A549 (cell line): ENCODE data around the gene HINT3. TPM values are rescaled to one million over a fixed set of nuclear protein-coding genes. Genes with fewer than 3 reads are reported as not detected.
A peak's percentile ranks its signal among the peaks of the same experiment; 100 is the strongest.

Experiments used
- ATAC-seq, 2 experiments: fragments of 200-7000 bp in 1 of 2; fragments of >200 bp in 1 of 2; cut with Nextera tagmentation in 1 of 2; cut with Tn5 transposase in 1 of 2; 3 replicates each; pipeline versions ENCODE4 v1.8.0 to v1.9.1; 2018 to 2020; ENCODE audit warnings: mild to moderate bottlenecking in 1 of 2, moderate library complexity in 1 of 2
- CTCF ChIA-PET: fragments of 300-600 bp; sonication (Branson Sonifier 250); formaldehyde crosslinking; extraction: SDS; loops from one replicate; lab custom pipeline; 2021; ENCODE audit warnings: antibody characterized with exemption, inconsistent platforms; lab: Yijun Ruan, JAX
- POLR2A ChIA-PET: fragments of 350-600 bp; formaldehyde crosslinking; extraction: SDS; loops from one replicate; lab custom pipeline; 2021; ENCODE audit warnings: antibody characterized with exemption, inconsistent platforms; lab: Yijun Ruan, JAX
- DNase-seq, 2 experiments: peaks; one replicate each; pipeline versions ENCODE4 v3.0.0 to v3.0.0-alpha.2; 2011 to 2016; ENCODE audit warnings: low read depth in 1 of 2, low spot score in 1 of 2
- FAIRE-seq: peaks from 2 replicates; lab custom pipeline; 2011; peaks lifted over from hg19 to GRCh38; lab: Jason Lieb, UNC
- H3K27ac ChIP-seq, 2 experiments: fragments of >200 bp; sonication (Bioruptor Twin); formaldehyde crosslinking; 3 replicates each; pipeline ENCODE4 v1.5.1; 2016 to 2017
- H3K4me1 ChIP-seq: fragments of >200 bp; sonication (Bioruptor Twin); formaldehyde crosslinking; 3 replicates; pipeline ENCODE4 v1.6.1; 2016
- H3K4me2 ChIP-seq: fragments of >200 bp; sonication (Bioruptor Twin); formaldehyde crosslinking; 3 replicates; pipeline ENCODE4 v1.6.1; 2016
- H3K4me3 ChIP-seq: fragments of >200 bp; sonication (Bioruptor Twin); formaldehyde crosslinking; 3 replicates; pipeline ENCODE4 v1.5.1; 2016
- H3K9me3 ChIP-seq: fragments of >200 bp; sonication (Bioruptor Twin); formaldehyde crosslinking; 3 replicates; pipeline ENCODE4 v1.6.1; 2016
- BCL3 ChIP-seq: fragments of >200 bp; sonication (Bioruptor Twin); formaldehyde crosslinking; IDR thresholded peaks from 3 replicates; pipeline ENCODE4 v1.6.1; 2016
- BHLHE40 ChIP-seq: IDR thresholded peaks from 2 replicates; pipeline ENCODE4 v1.6.1; 2012; ENCODE audit warnings: low read depth, low read length, inconsistent platforms
- CBX2 ChIP-seq: fragments of 200-600 bp; sonication (generic); IDR thresholded peaks from 2 replicates; pipeline ENCODE4 v1.6.1; 2016; ENCODE audit warnings: low read depth, mild to moderate bottlenecking, borderline replicate concordance
- CHD2 ChIP-seq: fragments of 150-350 bp; IDR thresholded peaks from 2 replicates; pipeline ENCODE4 v1.6.1; 2014; ENCODE audit warnings: low read length; ENCODE audit not compliant: partially characterized antibody
- CHD4 ChIP-seq: fragments of 200-600 bp; sonication (generic); IDR thresholded peaks from 2 replicates; pipeline ENCODE4 v1.6.1; 2016; ENCODE audit warnings: antibody characterized with exemption, mild to moderate bottlenecking, borderline replicate concordance
- EHF ChIP-seq: fragments of 250-450 bp; sonication (Bioruptor Pico); IDR thresholded peaks from 2 replicates; pipeline ENCODE4 v1.5.0; 2020; ENCODE audit warnings: mild to moderate bottlenecking
- FOSL2 ChIP-seq, 2 experiments: fragments of 450-650 bp in 1 of 2; fragments of >200 bp in 1 of 2; sonication (Bioruptor Twin) in 1 of 2; formaldehyde crosslinking; IDR thresholded peaks; 2 replicates each; pipeline versions ENCODE4 v1.5.0 to v1.6.1; 2016 to 2020; ENCODE audit warnings: mild to moderate bottlenecking in 1 of 2, moderate library complexity in 1 of 2
- HDAC2 ChIP-seq: fragments of 200-600 bp; sonication (generic); IDR thresholded peaks from 2 replicates; pipeline ENCODE4 v1.6.1; 2016
- HMGXB4 ChIP-seq: fragments of 250-450 bp; sonication (Bioruptor Pico); IDR thresholded peaks from 2 replicates; pipeline ENCODE4 v1.5.0; 2021; ENCODE audit warnings: mild to moderate bottlenecking, moderate library complexity, borderline replicate concordance
- HOXB5 ChIP-seq: fragments of 250-450 bp; sonication (Bioruptor Pico); IDR thresholded peaks from 2 replicates; pipeline ENCODE4 v1.5.0; 2020; ENCODE audit warnings: mild to moderate bottlenecking, moderate library complexity
- JUN ChIP-seq, 2 experiments: fragments of >200 bp; sonication (Bioruptor Twin); formaldehyde crosslinking; IDR thresholded peaks; 2 replicates in 1 of 2; 3 replicates in 1 of 2; pipeline ENCODE4 v1.6.1; 2016 to 2017
- KDM5A ChIP-seq: fragments of 200-600 bp; sonication (generic); IDR thresholded peaks from 2 replicates; pipeline ENCODE4 v1.6.1; 2016; ENCODE audit warnings: antibody characterized with exemption, mild to moderate bottlenecking
- MYC ChIP-seq: IDR thresholded peaks from 2 replicates; pipeline ENCODE4 v1.6.1; 2012; ENCODE audit warnings: mild to moderate bottlenecking, inconsistent platforms, low read length, improper control_type of control experiment, borderline replicate concordance
- RAD21 ChIP-seq, 2 experiments: fragments of >200 bp in 1 of 2; sonication (Bioruptor Twin) in 1 of 2; formaldehyde crosslinking in 1 of 2; IDR thresholded peaks in 1 of 2; conservative IDR thresholded peaks in 1 of 2; 2 replicates in 1 of 2; 3 replicates in 1 of 2; pipeline ENCODE4 v1.6.1; 2012 to 2018; ENCODE audit warnings: inconsistent platforms in 1 of 2
- RARB ChIP-seq: fragments of 250-450 bp; sonication (Bioruptor Pico); IDR thresholded peaks from 2 replicates; pipeline ENCODE4 v1.8.0; 2021; ENCODE audit warnings: mild to moderate bottlenecking, moderate library complexity
- REST ChIP-seq: fragments of 200-600 bp; sonication (generic); IDR thresholded peaks from 2 replicates; pipeline ENCODE4 v1.6.1; 2016; ENCODE audit warnings: antibody characterized with exemption, mild to moderate bottlenecking, moderate library complexity
- RFX5 ChIP-seq: fragments of 450-650 bp; IDR thresholded peaks from 2 replicates; pipeline ENCODE4 v1.7.1; 2014; ENCODE audit warnings: antibody characterized with exemption, mild to moderate bottlenecking, moderate library complexity
- SMC3 ChIP-seq: fragments of >200 bp; sonication (Bioruptor Twin); formaldehyde crosslinking; IDR thresholded peaks from 3 replicates; pipeline ENCODE4 v1.6.1; 2018; ENCODE audit warnings: inconsistent platforms
- ZC3H11A ChIP-seq: fragments of 450-650 bp; IDR thresholded peaks from 2 replicates; pipeline ENCODE4 v1.6.1; 2014; ENCODE audit warnings: antibody characterized with exemption, mild to moderate bottlenecking
- WGBS: methylation state at CpG from one replicate; pipeline ENCODE4 v1.1.6; 2017; ENCODE audit errors: missing lambda C conversion rate; 5-methylcytosine and 5-hydroxymethylcytosine counted together
- polyA plus RNA-seq, 4 experiments: library from polyadenylated mRNA; depleted of rRNA in 3 of 4; stranded (reverse); fragments of >200 nt; fragmentation: RNase III in 1 of 4; extraction: RNeasy Plus Mini Kit Qiagen cat#74134 plus additional on column Dnase treatment in 1 of 4; gene quantifications; 2 replicates in 3 of 4; 3 replicates in 1 of 4; pipeline ENCODE4 v1.2.3, GENCODE V29; 2011 to 2017

The HINT3 gene
- polyA plus RNA-seq, 2 of the 4 experiments (the other 2 are of a cell fraction): 4.7 to 13.0 TPM

GRCh38 chr6:125953502-125953875, 3.1 kb upstream of the HINT3 start:
- CTCF ChIA-PET: interaction anchor here (0.6 to 8.4 kb wide), 38 partner anchors 8 to 642 kb away, joined by 3 to 148 read pairs (median 6); partner anchors contain the start of gene NCOA7
- peak; percentile 56 to 76; a peak in 4 of 5 replicates for TF ChIP-seq RAD21 (conservative IDR thresholded peaks at IDR 0.05 in 1 of 2, IDR thresholded peaks at IDR 0.05 in 1 of 2)
- TF ChIP-seq BCL3: no peak
- no peak for TF ChIP-seq BHLHE40
- no peak for TF ChIP-seq CHD2
- no peak for TF ChIP-seq JUN (IDR thresholded peaks at IDR 0.05)
- TF ChIP-seq KDM5A: no peak
- TF ChIP-seq ZC3H11A: no peak
- peak; percentile 50 for TF ChIP-seq SMC3

GRCh38 chr6:125954735-125955339, 1.7 kb upstream of the HINT3 start:
- no peak for DNase-seq
- TF ChIP-seq HDAC2 (no peak), FOSL2 (IDR thresholded peaks at IDR 0.05) (no peak), FOSL2 (CRISPR knock-in tag; IDR thresholded peaks at IDR 0.05) (no peak)
- TF ChIP-seq, all 56 proteins: peak for 0
- H3K4me3 ChIP-seq: no peak overlapping the region
- H3K4me2 ChIP-seq: no peak overlapping the region
- no peak for ATAC-seq
- H3K4me1 ChIP-seq: peaks cover 40% of the 10 kb centered on the region
- peak overlapping the region in 1 of 2 experiments; percentile 93; a peak in 1 of 6 replicates for H3K27ac ChIP-seq
- CTCF ChIA-PET: interaction anchor here (0.6 to 8.4 kb wide), 19 partner anchors 9 to 174 kb away, joined by 3 to 148 read pairs (median 9); partner anchors contain the start of gene NCOA7
- WGBS: 48% methylated on average over 5 of the region's 5 CpGs
- POLR2A ChIA-PET: no interaction called here
- no peaks in the 10 kb centered on the region for H3K9me3 ChIP-seq
- no peak for FAIRE-seq

More at GRCh38 chr6:125953502-125953875, 3.1 kb upstream of the HINT3 start:
- DNase-seq (no peak), FAIRE-seq (no peak), ATAC-seq (peak; percentile 40 to 41; a peak in 3 of 6 replicates)
- no peak overlapping the region for H3K4me2 ChIP-seq
- no peaks in the 10 kb centered on the region for H3K9me3 ChIP-seq
- WGBS: 79% methylated on average over 8 of the region's 11 CpGs
- POLR2A ChIA-PET: interaction anchor here (1.3 to 2.9 kb wide), 2 partner anchors 162 to 163 kb away, joined by 3 to 15 read pairs; partner anchors contain the start of gene NCOA7
- H3K4me1 ChIP-seq: peaks cover 52% of the 10 kb centered on the region
- no peak overlapping the region for H3K4me3 ChIP-seq
- H3K27ac ChIP-seq: peak overlapping the region; percentile 93 to 98; a peak in 5 of 6 replicates

GRCh38 chr6:125955973-125956372, 597 bp upstream of the HINT3 start:
- TF ChIP-seq FOSL2 (IDR thresholded peaks at IDR 0.05): no peak
- TF ChIP-seq FOSL2 (CRISPR knock-in tag; IDR thresholded peaks at IDR 0.05): no peak
- no peak for TF ChIP-seq HOXB5 (CRISPR knock-in tag)
- no peak for TF ChIP-seq MYC
- TF ChIP-seq EHF (CRISPR knock-in tag): no peak
- TF ChIP-seq RARB (CRISPR knock-in tag): no peak
- ATAC-seq: no peak
- ChIA-PET POLR2A (interaction anchor here (1.0 to 3.0 kb wide), 3 partner anchors 10 to 174 kb away, joined by 4 to 14 read pairs (median 10); partner anchors contain the start of gene NCOA7), CTCF (interaction anchor here (0.6 to 8.4 kb wide), 39 partner anchors 10 to 203 kb away, joined by 3 to 148 read pairs (median 7); partner anchors contain the start of genes NCOA7 and TRMT11)
- Histone ChIP-seq H3K4me1 (peaks cover 28% of the 10 kb centered on the region), H3K4me3 (peak overlapping the region; percentile 86; the same call in 2 of the 3 replicates), H3K27ac (peak overlapping the region; percentile 95 to 96), H3K4me2 (peak overlapping the region; percentile 86), H3K9me3 (no peaks in the 10 kb centered on the region)
- no peak for FAIRE-seq
- no peak for DNase-seq
- 36% methylated on average over 5 of the region's 5 CpGs for WGBS

GRCh38 chr6:125957391-125957693, 772 bp downstream of the HINT3 start:
- H3K4me3 ChIP-seq: peak overlapping the region; percentile 86
- ChIA-PET POLR2A (interaction anchor here (1.3 to 3.0 kb wide), 2 partner anchors 29 to 167 kb away, joined by 7 to 14 read pairs; partner anchors contain the start of genes NCOA7 and TRMT11), CTCF (interaction anchor here (0.5 to 8.4 kb wide), 27 partner anchors 9 to 176 kb away, joined by 3 to 148 read pairs (median 5); partner anchors contain the start of genes NCOA7 and TRMT11)
- H3K4me2 ChIP-seq: peak overlapping the region; percentile 86
- H3K9me3 ChIP-seq: no peaks in the 10 kb centered on the region
- ATAC-seq (no peak), FAIRE-seq (no peak), DNase-seq (no peak)
- H3K4me1 ChIP-seq: peaks cover 19% of the 10 kb centered on the region; the same call in 2 of the 3 replicates
- H3K27ac ChIP-seq: peak overlapping the region; percentile 95 to 96
- 4% methylated on average over 3 of the region's 3 CpGs for WGBS
- TF ChIP-seq RFX5 (no peak), BCL3 (no peak), REST (no peak), SMC3 (no peak), HMGXB4 (CRISPR knock-in tag) (no peak), CBX2 (no peak), CHD4 (no peak)
